ENCODE results near the gene CCDC102A.

CCDC102A gene

DNA sequence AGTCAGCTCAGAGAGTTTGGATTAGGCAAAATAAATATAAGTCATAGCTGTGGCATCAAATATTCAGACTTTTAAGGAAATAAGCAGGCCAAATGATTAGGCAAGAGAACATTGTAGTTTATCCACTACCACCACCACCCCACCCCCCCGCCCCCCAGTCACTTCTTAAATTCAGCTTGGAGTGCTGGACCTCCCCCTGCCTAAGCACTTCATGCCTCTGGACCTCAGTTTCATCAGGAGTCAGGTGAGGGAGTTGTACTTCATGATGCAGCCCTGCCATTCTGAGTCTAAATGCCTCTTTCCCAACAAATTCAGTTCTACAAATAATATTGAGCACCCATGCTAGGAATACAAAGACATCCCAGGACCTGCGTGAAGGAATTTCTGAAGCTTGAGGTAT, 71.8 kb downstream of the CCDC102A start:
- peaks cover 68% of the 10 kb centered on the region for H3K36me3 ChIP-seq (ENCODE audit: control insufficient read depth, insufficient read depth, low read length)
- no peak overlapping the region for H3K9ac ChIP-seq (ENCODE audit: low read depth, low read length)
- H3K27ac ChIP-seq (ENCODE audit: low read depth, low read length): no peak overlapping the region
- no peaks in the 10 kb centered on the region for H3K27me3 ChIP-seq (ENCODE audit: control insufficient read depth, insufficient read depth, low read length)
- H3K4me1 ChIP-seq (ENCODE audit: control insufficient read depth, insufficient read depth, low read length): no peaks in the 10 kb centered on the region
- no peaks in the 10 kb centered on the region for H3K9me3 ChIP-seq (ENCODE audit: control insufficient read depth, insufficient read depth, low read length)
- no peak overlapping the region for H3K4me3 ChIP-seq (ENCODE audit: low read depth, low read length)

DNA sequence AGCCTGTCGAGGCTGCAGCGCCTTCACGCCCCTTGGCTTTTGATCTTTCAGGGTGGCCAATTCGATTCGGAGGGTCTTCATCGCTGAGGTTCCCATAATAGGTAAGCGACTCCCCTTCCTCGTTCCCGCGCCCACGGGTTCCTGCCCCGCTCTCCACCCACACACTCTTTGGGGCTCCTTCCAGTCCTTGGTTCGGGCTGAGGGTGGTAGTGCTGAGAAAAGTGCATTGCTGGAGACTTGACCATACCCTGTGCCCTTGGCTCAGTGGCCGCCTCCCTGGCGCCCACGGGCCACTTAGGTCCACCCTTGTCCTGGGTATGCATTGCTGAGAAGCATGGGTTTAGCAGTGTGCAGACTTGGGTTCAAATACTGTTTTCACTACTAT, 73.4 kb downstream of the CCDC102A start:
- Histone ChIP-seq H3K9me3 (ENCODE audit: control insufficient read depth, insufficient read depth, low read length) (no peaks in the 10 kb centered on the region), H3K9ac (ENCODE audit: low read depth, low read length) (peak overlapping the region; percentile 63), H3K4me1 (ENCODE audit: control insufficient read depth, insufficient read depth, low read length) (no peaks in the 10 kb centered on the region), H3K36me3 (ENCODE audit: control insufficient read depth, insufficient read depth, low read length) (peaks cover 68% of the 10 kb centered on the region), H3K27me3 (ENCODE audit: control insufficient read depth, insufficient read depth, low read length) (no peaks in the 10 kb centered on the region), H3K27ac (ENCODE audit: low read depth, low read length) (peak overlapping the region; percentile 72), H3K4me3 (ENCODE audit: low read depth, low read length) (peak overlapping the region; percentile 90)

DNA sequence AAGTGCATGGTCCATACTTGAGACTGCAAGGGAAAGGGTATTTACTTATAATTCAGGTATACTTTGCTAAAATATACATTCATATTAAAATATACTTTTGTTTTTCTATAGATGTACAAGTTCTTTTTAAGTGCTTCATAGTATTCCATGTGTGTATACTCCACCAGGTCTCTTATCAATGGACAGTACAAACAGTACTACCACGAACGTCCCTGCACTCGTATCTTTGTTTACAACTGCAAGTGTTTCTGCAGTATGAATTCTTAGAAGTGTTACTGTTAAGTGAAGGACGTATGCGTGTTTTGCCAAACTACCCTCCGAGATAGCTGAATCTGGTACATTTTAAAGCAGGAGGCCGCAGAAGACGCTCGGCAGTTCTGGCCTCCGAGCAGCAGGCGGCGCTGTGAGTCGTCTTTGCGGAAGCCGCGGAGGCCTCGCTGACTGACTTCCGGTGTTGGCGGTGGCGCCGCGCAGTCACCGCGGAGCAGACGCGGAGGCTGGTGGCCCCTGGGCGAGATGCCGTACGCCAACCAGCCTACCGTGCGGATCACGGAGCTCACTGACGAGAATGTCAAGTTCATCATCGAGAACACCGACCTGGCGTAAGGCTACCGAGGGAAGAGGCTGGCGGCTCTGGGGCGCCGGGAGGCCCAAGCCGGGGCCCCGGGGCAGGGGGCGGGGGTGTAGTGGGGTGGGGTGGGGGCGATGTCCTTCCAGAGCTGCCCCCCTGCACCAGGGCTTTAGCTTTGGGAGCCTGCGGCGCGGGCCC, 74.0 kb downstream of the CCDC102A start, which contains the start of gene POLR2C:
TSS of gene POLR2C (plus strand) at position 471 of the 769 bp plus-strand sequence. CDS start at position 517, 46 bp downstream.
- Histone ChIP-seq H3K4me1 (ENCODE audit: control insufficient read depth, insufficient read depth, low read length) (no peaks in the 10 kb centered on the region), H3K27me3 (ENCODE audit: control insufficient read depth, insufficient read depth, low read length) (no peaks in the 10 kb centered on the region), H3K36me3 (ENCODE audit: control insufficient read depth, insufficient read depth, low read length) (peaks cover 68% of the 10 kb centered on the region), H3K27ac (ENCODE audit: low read depth, low read length) (peak within 1 kb of the TSS; percentile 72), H3K9ac (ENCODE audit: low read depth, low read length) (peak within 1 kb of the TSS; percentile 63), H3K4me3 (ENCODE audit: low read depth, low read length) (peak within 1 kb of the TSS; percentile 90), H3K9me3 (ENCODE audit: control insufficient read depth, insufficient read depth, low read length) (no peaks in the 10 kb centered on the region)

All from HUES48 (cell line).